ENCODE measurements around the gene RAB38.

Gene RAB38

DNA sequence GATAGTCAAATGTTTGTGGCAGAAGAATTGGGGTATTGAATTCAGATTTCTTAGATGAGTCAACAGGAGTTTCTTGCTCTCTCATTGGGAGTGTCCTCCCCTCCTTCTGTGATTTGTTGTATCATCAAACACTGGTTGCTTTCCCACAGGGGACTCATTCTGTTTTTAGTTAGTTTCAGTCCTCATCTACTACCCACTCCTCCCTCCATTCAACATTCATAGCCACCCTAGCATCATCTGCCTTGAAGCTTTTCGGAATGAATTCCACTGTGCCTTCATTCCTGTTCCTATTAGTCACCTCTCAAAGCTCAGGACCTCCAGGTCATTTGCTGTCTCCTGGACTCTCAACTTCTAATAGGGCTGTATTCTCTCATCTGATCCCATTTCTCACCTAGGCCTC is 31.5 kb upstream of the RAB38 start:
- Histone ChIP-seq H3K23ac (ENCODE audit: low read length) (no peak overlapping the region), H3K14ac (ENCODE audit: low read length) (no peak overlapping the region), H3K4me2 (ENCODE audit: low read length) (no peak overlapping the region), H4K91ac (ENCODE audit: low read depth, low read length) (no peak overlapping the region), H3K4me3 (ENCODE audit: low read depth, low read length) (no peak overlapping the region), H2BK120ac (ENCODE audit: insufficient read depth, low read length, poor library complexity) (no peak overlapping the region), H3K9me3 (ENCODE audit: insufficient read depth, low read depth, low read length) (no peaks in the 10 kb centered on the region), H3K9ac (ENCODE audit: low read length) (no peak overlapping the region), H3K79me2 (ENCODE audit: control insufficient read depth, insufficient read depth, low read length, poor library complexity) (no peaks in the 10 kb centered on the region), H4K12ac (ENCODE audit: low read depth, low read length) (no peak overlapping the region), H3K27me3 (ENCODE audit: insufficient read depth, low read length) (no peaks in the 10 kb centered on the region), H2AFZ (ENCODE audit: insufficient read depth, low read length, poor library complexity) (no peak overlapping the region), H2AK5ac (ENCODE audit: low read length) (no peak overlapping the region), H3K4ac (ENCODE audit: low read depth, low read length) (no peak overlapping the region), H3K79me1 (ENCODE audit: low read length) (no peaks in the 10 kb centered on the region), H4K8ac (ENCODE audit: low read depth, low read length) (no peak overlapping the region), H3K27ac (ENCODE audit: low read depth, low read length) (no peak overlapping the region), H3K18ac (ENCODE audit: low read length) (no peak overlapping the region), H2BK12ac (ENCODE audit: low read length) (no peak overlapping the region), H3K4me1 (ENCODE audit: control insufficient read depth in 1 of 2, insufficient read depth in 2 of 2, low read length in 2 of 2) (no peaks in the 10 kb centered on the region), H3K36me3 (ENCODE audit: control insufficient read depth in 1 of 2, insufficient read depth in 2 of 2, low read length in 2 of 2) (no peaks in the 10 kb centered on the region), H2BK5ac (ENCODE audit: low read depth, low read length, poor library complexity) (no peak overlapping the region)
- WGBS (ENCODE audit: extremely low coverage, insufficient coverage, insufficient read length), result no CpG with 5 or more reads among the region's 1 CpG
- peak; percentile 4 to 27 for DNase-seq

DNA sequence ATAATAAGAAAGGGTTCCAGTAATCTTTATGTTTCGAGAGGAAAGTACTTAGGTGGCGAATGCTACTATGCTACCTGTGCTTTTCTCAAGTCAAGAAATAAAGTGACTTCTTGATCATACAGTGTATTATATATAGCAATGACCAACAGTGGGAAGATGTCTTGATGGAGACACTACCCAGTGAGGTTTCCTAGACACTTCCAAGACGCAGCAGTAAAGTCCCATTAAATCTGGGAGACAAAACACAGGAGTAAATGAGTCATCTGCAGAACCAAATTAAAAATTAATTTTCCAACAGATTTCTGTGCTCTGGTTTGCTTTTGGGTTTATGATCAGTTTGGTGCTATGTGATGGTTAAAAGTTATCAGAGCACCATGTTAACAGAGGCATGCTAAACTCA is 29.1 kb upstream of the RAB38 start:
- H2AK5ac ChIP-seq (ENCODE audit: low read length), result no peak overlapping the region
- H3K27me3 ChIP-seq (ENCODE audit: insufficient read depth, low read length), result no peaks in the 10 kb centered on the region
- H3K14ac ChIP-seq (ENCODE audit: low read length), result no peak overlapping the region
- no peak overlapping the region for H2BK120ac ChIP-seq (ENCODE audit: insufficient read depth, low read length, poor library complexity)
- H3K23ac ChIP-seq (ENCODE audit: low read length), result no peak overlapping the region
- WGBS (ENCODE audit: extremely low coverage, insufficient coverage, insufficient read length), result no CpG with 5 or more reads among the region's 3 CpGs
- no peak overlapping the region for H4K12ac ChIP-seq (ENCODE audit: low read depth, low read length)
- H2AFZ ChIP-seq (ENCODE audit: insufficient read depth, low read length, poor library complexity), result no peak overlapping the region
- H2BK12ac ChIP-seq (ENCODE audit: low read length), result no peak overlapping the region
- no peak overlapping the region for H4K91ac ChIP-seq (ENCODE audit: low read depth, low read length)
- H3K4me2 ChIP-seq (ENCODE audit: low read length), result no peak overlapping the region
- no peak overlapping the region for H3K18ac ChIP-seq (ENCODE audit: low read length)
- H3K4me1 ChIP-seq (ENCODE audit: control insufficient read depth in 1 of 2, insufficient read depth in 2 of 2, low read length in 2 of 2), result no peaks in the 10 kb centered on the region
- no peaks in the 10 kb centered on the region for H3K36me3 ChIP-seq (ENCODE audit: control insufficient read depth in 1 of 2, insufficient read depth in 2 of 2, low read length in 2 of 2)
- no peak overlapping the region for H3K27ac ChIP-seq (ENCODE audit: low read depth, low read length)
- no peak overlapping the region for H2BK5ac ChIP-seq (ENCODE audit: low read depth, low read length, poor library complexity)
- no peaks in the 10 kb centered on the region for H3K9me3 ChIP-seq (ENCODE audit: insufficient read depth, low read depth, low read length)
- H3K79me1 ChIP-seq (ENCODE audit: low read length), result no peaks in the 10 kb centered on the region
- no peak overlapping the region for H3K4ac ChIP-seq (ENCODE audit: low read depth, low read length)
- no peak for DNase-seq
- no peak overlapping the region for H4K8ac ChIP-seq (ENCODE audit: low read depth, low read length)
- H3K4me3 ChIP-seq (ENCODE audit: low read depth, low read length), result no peak overlapping the region
- H3K9ac ChIP-seq (ENCODE audit: low read length), result no peak overlapping the region
- no peaks in the 10 kb centered on the region for H3K79me2 ChIP-seq (ENCODE audit: control insufficient read depth, insufficient read depth, low read length, poor library complexity)

DNA sequence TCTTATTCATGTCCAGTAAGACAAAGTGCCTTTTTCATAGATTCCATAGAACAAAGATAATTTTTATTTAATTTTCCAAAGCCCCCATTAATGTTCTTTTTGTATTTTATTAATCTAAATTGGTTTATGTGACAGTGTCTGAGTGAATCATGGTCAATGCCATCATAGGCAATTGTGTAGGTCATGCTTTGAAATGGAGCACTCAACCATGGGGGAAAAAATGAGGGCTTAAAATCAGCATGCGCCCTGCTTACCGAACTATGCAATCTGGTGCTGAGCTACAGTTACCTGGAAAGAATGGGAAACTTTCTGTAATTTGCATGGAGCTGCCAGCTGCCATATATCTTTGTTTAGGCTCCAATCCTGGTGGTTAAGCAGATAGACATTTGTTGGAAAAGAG is 28.4 kb upstream of the RAB38 start:
- Histone ChIP-seq H3K9ac (ENCODE audit: low read length) (no peak overlapping the region), H4K91ac (ENCODE audit: low read depth, low read length) (no peak overlapping the region), H3K4me2 (ENCODE audit: low read length) (no peak overlapping the region), H3K79me1 (ENCODE audit: low read length) (no peaks in the 10 kb centered on the region), H2BK12ac (ENCODE audit: low read length) (no peak overlapping the region), H3K4ac (ENCODE audit: low read depth, low read length) (no peak overlapping the region), H2BK120ac (ENCODE audit: insufficient read depth, low read length, poor library complexity) (no peak overlapping the region), H3K23ac (ENCODE audit: low read length) (no peak overlapping the region), H3K27me3 (ENCODE audit: insufficient read depth, low read length) (no peaks in the 10 kb centered on the region), H2BK5ac (ENCODE audit: low read depth, low read length, poor library complexity) (no peak overlapping the region), H3K27ac (ENCODE audit: low read depth, low read length) (no peak overlapping the region), H3K79me2 (ENCODE audit: control insufficient read depth, insufficient read depth, low read length, poor library complexity) (no peaks in the 10 kb centered on the region), H3K4me1 (ENCODE audit: control insufficient read depth in 1 of 2, insufficient read depth in 2 of 2, low read length in 2 of 2) (no peaks in the 10 kb centered on the region), H3K9me3 (ENCODE audit: insufficient read depth, low read depth, low read length) (no peaks in the 10 kb centered on the region), H2AK5ac (ENCODE audit: low read length) (no peak overlapping the region), H3K4me3 (ENCODE audit: low read depth, low read length) (no peak overlapping the region), H3K14ac (ENCODE audit: low read length) (no peak overlapping the region), H3K18ac (ENCODE audit: low read length) (no peak overlapping the region), H4K8ac (ENCODE audit: low read depth, low read length) (no peak overlapping the region), H3K36me3 (ENCODE audit: control insufficient read depth in 1 of 2, insufficient read depth in 2 of 2, low read length in 2 of 2) (no peaks in the 10 kb centered on the region), H4K12ac (ENCODE audit: low read depth, low read length) (no peak overlapping the region), H2AFZ (ENCODE audit: insufficient read depth, low read length, poor library complexity) (no peak overlapping the region)
- WGBS (ENCODE audit: extremely low coverage, insufficient coverage, insufficient read length), result no CpG with 5 or more reads among the region's 2 CpGs
- no peak for DNase-seq

DNA sequence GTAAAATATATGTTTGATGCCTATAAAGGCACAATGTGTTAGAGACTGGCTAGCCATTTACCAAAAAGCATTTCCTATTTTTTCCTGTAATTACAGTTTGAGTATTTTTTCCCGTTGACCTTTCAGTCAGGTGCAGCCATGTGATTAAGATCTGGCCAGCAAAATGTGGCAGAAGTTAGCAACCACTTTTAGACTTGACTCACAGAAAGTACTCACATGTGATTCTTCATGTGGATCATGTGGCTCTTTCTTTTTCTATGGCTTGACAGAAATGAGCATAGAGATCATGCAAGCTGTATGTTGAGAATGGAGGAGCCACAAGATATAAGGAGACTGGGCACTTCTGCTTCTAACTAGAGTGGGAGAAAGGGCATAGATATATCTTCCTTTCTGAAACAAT is 27.3 kb upstream of the RAB38 start:
- H3K4me2 ChIP-seq (ENCODE audit: low read length), result no peak overlapping the region
- no peaks in the 10 kb centered on the region for H3K27me3 ChIP-seq (ENCODE audit: insufficient read depth, low read length)
- no peak overlapping the region for H2AK5ac ChIP-seq (ENCODE audit: low read length)
- no peak overlapping the region for H3K4ac ChIP-seq (ENCODE audit: low read depth, low read length)
- DNase-seq, result no peak
- H3K4me1 ChIP-seq (ENCODE audit: control insufficient read depth in 1 of 2, insufficient read depth in 2 of 2, low read length in 2 of 2), result no peaks in the 10 kb centered on the region
- no peak overlapping the region for H2BK120ac ChIP-seq (ENCODE audit: insufficient read depth, low read length, poor library complexity)
- no peaks in the 10 kb centered on the region for H3K79me1 ChIP-seq (ENCODE audit: low read length)
- no peak overlapping the region for H4K91ac ChIP-seq (ENCODE audit: low read depth, low read length)
- no peak overlapping the region for H3K18ac ChIP-seq (ENCODE audit: low read length)
- H3K9ac ChIP-seq (ENCODE audit: low read length), result no peak overlapping the region
- H3K9me3 ChIP-seq (ENCODE audit: insufficient read depth, low read depth, low read length), result peaks cover 3% of the 10 kb centered on the region
- no peak overlapping the region for H3K14ac ChIP-seq (ENCODE audit: low read length)
- no peak overlapping the region for H3K23ac ChIP-seq (ENCODE audit: low read length)
- H4K12ac ChIP-seq (ENCODE audit: low read depth, low read length), result no peak overlapping the region
- H3K36me3 ChIP-seq (ENCODE audit: control insufficient read depth in 1 of 2, insufficient read depth in 2 of 2, low read length in 2 of 2), result no peaks in the 10 kb centered on the region
- H2AFZ ChIP-seq (ENCODE audit: insufficient read depth, low read length, poor library complexity), result no peak overlapping the region
- no peak overlapping the region for H2BK5ac ChIP-seq (ENCODE audit: low read depth, low read length, poor library complexity)
- H3K27ac ChIP-seq (ENCODE audit: low read depth, low read length), result no peak overlapping the region
- H3K4me3 ChIP-seq (ENCODE audit: low read depth, low read length), result no peak overlapping the region
- no peak overlapping the region for H2BK12ac ChIP-seq (ENCODE audit: low read length)
- H3K79me2 ChIP-seq (ENCODE audit: control insufficient read depth, insufficient read depth, low read length, poor library complexity), result no peaks in the 10 kb centered on the region
- H4K8ac ChIP-seq (ENCODE audit: low read depth, low read length), result no peak overlapping the region
- WGBS (ENCODE audit: extremely low coverage, insufficient coverage, insufficient read length), result no CpG with 5 or more reads among the region's 1 CpG

DNA sequence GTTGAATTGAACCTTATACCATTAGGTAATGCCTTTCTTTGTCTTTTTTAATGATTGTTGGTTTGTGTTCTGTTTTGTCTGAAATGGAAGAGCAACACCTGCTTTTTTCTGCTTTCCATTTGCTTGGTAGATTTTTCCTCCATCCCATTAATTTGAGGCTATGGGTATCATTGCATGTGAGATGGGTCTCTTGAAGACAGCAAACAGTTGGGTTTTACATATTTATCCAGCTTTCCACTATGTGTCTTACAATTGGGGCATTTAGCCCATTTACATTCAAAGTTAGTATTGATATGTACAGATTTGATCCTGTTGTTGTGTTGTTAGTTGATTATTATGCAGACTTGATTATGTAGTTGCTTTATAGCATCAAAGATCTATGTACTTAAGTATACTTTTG is 21.1 kb upstream of the RAB38 start:
- Histone ChIP-seq H3K4me2 (ENCODE audit: low read length) (no peak overlapping the region), H2BK12ac (ENCODE audit: low read length) (no peak overlapping the region), H2BK120ac (ENCODE audit: insufficient read depth, low read length, poor library complexity) (no peak overlapping the region), H2AK5ac (ENCODE audit: low read length) (no peak overlapping the region), H4K8ac (ENCODE audit: low read depth, low read length) (no peak overlapping the region), H3K36me3 (ENCODE audit: control insufficient read depth in 1 of 2, insufficient read depth in 2 of 2, low read length in 2 of 2) (no peaks in the 10 kb centered on the region), H3K9ac (ENCODE audit: low read length) (no peak overlapping the region), H3K23ac (ENCODE audit: low read length) (no peak overlapping the region), H3K4me1 (ENCODE audit: control insufficient read depth in 1 of 2, insufficient read depth in 2 of 2, low read length in 2 of 2) (no peaks in the 10 kb centered on the region), H4K91ac (ENCODE audit: low read depth, low read length) (no peak overlapping the region), H3K79me2 (ENCODE audit: control insufficient read depth, insufficient read depth, low read length, poor library complexity) (no peaks in the 10 kb centered on the region), H3K27ac (ENCODE audit: low read depth, low read length) (no peak overlapping the region), H4K12ac (ENCODE audit: low read depth, low read length) (no peak overlapping the region), H2AFZ (ENCODE audit: insufficient read depth, low read length, poor library complexity) (no peak overlapping the region), H3K79me1 (ENCODE audit: low read length) (no peaks in the 10 kb centered on the region), H3K4ac (ENCODE audit: low read depth, low read length) (no peak overlapping the region), H3K14ac (ENCODE audit: low read length) (no peak overlapping the region), H2BK5ac (ENCODE audit: low read depth, low read length, poor library complexity) (no peak overlapping the region), H3K27me3 (ENCODE audit: insufficient read depth, low read length) (no peaks in the 10 kb centered on the region), H3K18ac (ENCODE audit: low read length) (no peak overlapping the region), H3K4me3 (ENCODE audit: low read depth, low read length) (no peak overlapping the region), H3K9me3 (ENCODE audit: insufficient read depth, low read depth, low read length) (peaks cover 3% of the 10 kb centered on the region)
- no peak for DNase-seq

Data from trophoblast cell (in vitro differentiated cells and primary cell).